Peyer's patch (tissue), 4 donors: ENCODE data around the gene CDK6.

Source experiments
- POLR2A ChIP-seq, 2 donors: fragments of 450-650 bp; IDR thresholded peaks; one replicate each; pipeline ENCODE4 v1.5.1; 2017; ENCODE audit warnings: antibody characterized with exemption in 2 of 2, mild to moderate bottlenecking in 2 of 2, moderate library complexity in 2 of 2
- TF ChIP-seq, protein P1 (sequence below), 6 experiments: fragments of 450-650 bp in 4 of 6; fragments of 200-600 bp in 2 of 6; sonication (generic) in 1 of 6; IDR thresholded peaks; one replicate each; pipeline ENCODE4 v1.5.1; 2017 to 2019; ENCODE audit warnings: antibody characterized with exemption in 6 of 6, mild to moderate bottlenecking in 3 of 6, moderate library complexity in 1 of 6

- TF ChIP-seq, protein P1, sequence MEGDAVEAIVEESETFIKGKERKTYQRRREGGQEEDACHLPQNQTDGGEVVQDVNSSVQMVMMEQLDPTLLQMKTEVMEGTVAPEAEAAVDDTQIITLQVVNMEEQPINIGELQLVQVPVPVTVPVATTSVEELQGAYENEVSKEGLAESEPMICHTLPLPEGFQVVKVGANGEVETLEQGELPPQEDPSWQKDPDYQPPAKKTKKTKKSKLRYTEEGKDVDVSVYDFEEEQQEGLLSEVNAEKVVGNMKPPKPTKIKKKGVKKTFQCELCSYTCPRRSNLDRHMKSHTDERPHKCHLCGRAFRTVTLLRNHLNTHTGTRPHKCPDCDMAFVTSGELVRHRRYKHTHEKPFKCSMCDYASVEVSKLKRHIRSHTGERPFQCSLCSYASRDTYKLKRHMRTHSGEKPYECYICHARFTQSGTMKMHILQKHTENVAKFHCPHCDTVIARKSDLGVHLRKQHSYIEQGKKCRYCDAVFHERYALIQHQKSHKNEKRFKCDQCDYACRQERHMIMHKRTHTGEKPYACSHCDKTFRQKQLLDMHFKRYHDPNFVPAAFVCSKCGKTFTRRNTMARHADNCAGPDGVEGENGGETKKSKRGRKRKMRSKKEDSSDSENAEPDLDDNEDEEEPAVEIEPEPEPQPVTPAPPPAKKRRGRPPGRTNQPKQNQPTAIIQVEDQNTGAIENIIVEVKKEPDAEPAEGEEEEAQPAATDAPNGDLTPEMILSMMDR (IDR thresholded peaks at IDR 0.05), result no peak
- no peak for TF ChIP-seq POLR2A (IDR thresholded peaks at IDR 0.05)
Measured at GRCh38 chr7:92840316-92840715, 3.9 kb upstream of the CDK6 start.
